HG03521 (cell line): ENCODE measurements around the gene FOLH1.
"Not testable (repeated sequence)": the region's sequence is repeated elsewhere in the genome, so short reads cannot be mapped to it uniquely, and the experiment has no call there.

Experiments used
- ATAC-seq: cut with Tn5 transposase; IDR thresholded peaks from one replicate; pipeline ENCODE4 v1.9.1; 2021; ENCODE audit warnings: mild to moderate bottlenecking, moderate library complexity; ENCODE audit not compliant: unreplicated experiment

FOLH1 gene

DNA sequence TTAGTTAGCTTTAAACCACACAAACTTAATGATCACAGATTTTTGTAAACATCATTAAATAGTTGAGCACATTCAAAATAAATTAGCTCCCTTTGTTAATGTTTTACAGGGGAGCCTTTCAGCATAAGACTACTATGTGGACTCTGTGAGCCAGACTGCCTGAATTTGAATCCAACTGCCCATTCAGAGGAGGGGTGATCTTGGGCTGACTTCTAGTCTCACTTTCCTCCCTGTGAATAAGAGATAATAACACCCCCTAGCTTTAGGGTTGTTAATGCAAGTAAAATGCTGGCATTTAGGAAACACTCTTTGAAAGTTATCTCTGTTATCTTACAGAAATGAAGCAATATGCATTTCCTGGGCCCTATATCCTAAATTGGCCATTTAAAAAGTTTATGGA, 23.6 kb downstream of the FOLH1 start:
- ATAC-seq = not testable (repeated sequence)

DNA sequence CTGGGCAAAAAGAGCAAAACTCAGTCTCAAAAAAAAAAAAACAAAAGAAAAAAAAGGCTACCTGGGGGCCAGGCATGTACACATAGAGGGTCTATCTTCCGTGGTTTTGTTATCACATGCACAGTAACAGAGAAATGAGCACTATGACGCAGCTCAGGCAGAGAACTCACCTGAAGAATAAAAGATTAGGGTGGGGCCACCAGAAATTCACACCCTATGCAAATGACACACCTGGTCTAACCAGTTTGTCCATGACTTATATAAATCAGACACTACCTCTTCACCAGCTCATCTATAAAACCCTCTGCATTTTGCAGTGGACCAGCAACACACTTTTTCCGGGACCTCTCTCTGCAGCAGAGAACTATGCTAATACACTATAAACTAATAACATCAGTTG, 30.5 kb downstream of the FOLH1 start:
- not testable (repeated sequence) for ATAC-seq

DNA sequence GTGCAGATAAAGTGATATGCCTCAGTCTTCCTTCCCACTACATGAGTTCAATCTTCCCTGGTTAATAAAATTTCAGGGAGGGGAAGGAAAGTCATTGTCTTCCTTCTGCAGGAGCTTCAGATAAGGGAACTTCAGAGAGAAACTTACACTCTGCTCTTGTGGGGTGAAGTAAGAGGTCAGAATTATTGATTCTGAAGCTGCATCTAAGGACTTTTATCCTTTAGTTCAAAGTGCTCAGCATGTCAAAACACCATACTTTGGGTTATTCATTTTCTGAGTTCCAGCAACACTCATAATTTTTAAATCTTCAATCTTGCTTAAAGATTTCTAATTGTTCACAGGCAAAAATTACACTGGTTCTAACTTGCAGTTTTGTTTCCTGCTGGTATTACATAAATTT, 33.0 kb downstream of the FOLH1 start:
- not testable (repeated sequence) for ATAC-seq

DNA sequence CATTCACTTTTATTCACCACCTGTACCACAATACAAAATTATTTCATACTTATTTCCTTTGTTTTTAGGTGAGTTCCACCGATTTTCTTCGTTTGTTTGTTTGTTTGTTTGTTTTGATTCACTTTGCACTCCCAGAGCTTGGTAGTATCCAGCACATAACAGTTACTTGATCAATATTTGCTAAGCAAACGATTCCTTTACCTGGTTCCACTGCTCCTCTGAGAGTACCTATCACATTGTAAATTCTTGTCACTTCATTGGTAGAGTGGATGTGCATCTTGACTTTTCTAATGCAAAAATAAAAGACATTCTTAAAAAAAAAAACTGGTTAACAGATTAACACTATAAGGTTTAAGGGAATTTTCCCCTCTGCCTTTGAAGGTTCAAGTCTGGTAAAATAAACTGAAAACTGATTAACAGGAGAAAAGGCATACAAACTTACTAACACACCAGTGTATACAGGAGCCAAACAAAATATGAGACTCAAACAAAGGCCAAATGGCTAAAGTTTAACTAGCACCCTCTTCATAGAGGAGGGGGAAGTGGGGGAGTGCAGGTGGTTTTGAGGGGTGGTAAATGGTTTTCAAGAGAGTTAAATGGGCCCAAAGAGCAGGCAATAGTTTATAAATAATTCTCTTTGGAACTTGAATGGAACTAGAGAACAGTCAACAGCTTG, 33.6 kb downstream of the FOLH1 start:
- ATAC-seq = not testable (repeated sequence)

DNA sequence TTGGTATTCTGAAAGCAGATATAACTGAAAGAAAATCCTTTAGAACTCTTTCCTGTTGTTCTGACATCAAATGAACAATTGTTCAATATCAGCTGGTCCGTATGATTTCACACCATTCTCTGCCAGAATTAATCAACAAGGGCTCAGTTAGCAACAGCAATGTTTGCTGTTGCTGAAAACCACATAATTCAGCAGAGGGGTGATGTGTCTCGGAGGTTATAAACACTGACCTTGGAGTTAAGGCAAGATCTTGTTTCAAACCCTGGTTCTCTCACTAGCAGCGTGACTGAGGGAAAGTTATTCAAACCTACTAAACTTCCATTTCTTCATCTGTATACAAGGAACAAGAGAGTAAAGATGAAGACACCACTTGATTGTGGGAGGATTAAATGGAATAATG, 36.8 kb downstream of the FOLH1 start:
- ATAC-seq = not testable (repeated sequence)

DNA sequence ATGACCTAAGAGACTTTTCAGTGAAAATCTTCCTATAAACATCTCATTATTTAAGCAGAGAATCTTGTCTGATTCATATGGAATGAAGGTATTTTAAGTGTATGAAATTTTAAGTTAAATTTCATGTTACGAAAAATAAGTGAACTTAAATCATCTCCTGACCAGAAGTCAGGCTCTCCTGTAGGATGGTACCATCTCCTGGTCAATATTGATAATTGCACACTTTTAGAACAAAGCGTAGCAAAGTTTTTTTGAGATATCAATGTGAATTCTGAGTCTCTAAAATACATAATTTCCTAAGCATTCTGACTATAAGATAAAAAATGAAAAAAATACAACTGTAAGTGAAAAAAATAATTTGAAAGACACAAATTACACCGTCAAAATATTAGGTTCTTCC, 38.8 kb downstream of the FOLH1 start:
- ATAC-seq = not testable (repeated sequence)

DNA sequence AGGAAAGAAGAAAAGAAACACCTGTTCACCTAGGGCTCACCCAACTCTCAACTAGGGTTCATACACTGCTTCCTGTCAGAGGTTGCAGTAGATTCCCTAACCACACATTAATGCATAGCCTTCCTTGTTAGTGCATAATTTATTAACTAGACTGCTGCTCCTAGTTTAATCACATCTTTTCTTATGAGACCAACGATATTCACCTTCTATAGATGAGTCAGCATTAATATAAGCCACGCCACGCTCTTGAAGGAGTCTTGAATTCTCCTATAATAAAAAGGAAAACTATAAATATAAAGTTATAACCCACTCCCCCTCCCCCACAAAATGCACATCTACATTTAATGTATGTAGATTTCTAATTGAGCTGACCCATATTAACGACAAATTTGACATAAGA, 39.4 kb downstream of the FOLH1 start:
- not testable (repeated sequence) for ATAC-seq

DNA sequence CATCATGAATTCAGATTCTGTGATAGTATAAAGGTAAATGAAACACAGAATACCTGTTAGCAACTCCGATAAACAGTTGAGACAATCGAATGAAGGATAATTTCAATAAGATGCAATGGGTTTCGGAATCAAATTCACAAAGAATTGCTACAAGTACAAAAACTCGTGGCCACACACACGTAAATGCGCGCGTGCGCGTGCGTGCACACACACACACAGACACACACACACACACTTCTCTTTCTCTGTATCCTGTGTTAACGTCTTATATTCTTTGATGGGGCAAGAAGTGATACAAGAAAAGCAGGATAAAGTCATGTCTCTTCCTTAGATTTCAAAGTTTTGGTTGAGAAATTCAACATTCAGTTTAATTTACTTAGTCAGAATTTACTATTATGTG, 57.2 kb downstream of the FOLH1 start:
- ATAC-seq = no peak

DNA sequence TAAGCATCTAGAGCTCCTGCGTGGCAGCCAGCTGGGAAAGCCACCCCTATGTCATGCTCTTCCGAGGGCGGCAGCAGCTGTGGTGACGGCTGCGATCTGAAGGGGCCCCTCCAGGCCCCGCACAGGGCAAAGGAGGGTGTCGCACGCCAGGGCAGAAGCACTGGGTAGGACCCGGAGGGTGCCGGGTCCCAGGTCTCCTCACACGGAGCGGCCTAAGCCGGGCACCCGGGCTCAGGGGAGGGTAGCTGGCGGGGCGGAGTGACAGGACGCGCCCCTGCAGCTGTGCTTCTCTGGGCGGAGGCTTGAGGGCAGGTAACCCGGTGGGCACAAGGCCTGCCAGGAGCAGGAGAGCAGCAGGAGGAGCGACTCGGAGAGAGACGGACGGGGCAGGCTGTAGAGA, 106.0 kb downstream of the FOLH1 start:
- ATAC-seq = not testable (repeated sequence)
